Hepatocyte (in vitro differentiated cells): ENCODE data around the gene TMPRSS3.

Source experiments
- CTCF ChIP-seq: fragments of 200-600 bp; sonication (generic); IDR thresholded peaks from 2 replicates; pipeline ENCODE4 v1.5.1; 2016; ENCODE audit warnings: antibody characterized with exemption, mild to moderate bottlenecking; ENCODE audit not compliant: poor library complexity
- EZH2 ChIP-seq: fragments of 200-600 bp; sonication (generic); IDR thresholded peaks from 2 replicates; pipeline ENCODE4 v1.6.1; 2016; ENCODE audit warnings: antibody characterized with exemption, mild to moderate bottlenecking, borderline replicate concordance

- TF ChIP-seq CTCF (no peak), EZH2 (no peak)
These were observed 17.4 kb downstream of the TMPRSS3 start for GRCh38 chr21:42378418-42378817.
